ENCODE results near the gene PTCD3.

The PTCD3 gene

DNA sequence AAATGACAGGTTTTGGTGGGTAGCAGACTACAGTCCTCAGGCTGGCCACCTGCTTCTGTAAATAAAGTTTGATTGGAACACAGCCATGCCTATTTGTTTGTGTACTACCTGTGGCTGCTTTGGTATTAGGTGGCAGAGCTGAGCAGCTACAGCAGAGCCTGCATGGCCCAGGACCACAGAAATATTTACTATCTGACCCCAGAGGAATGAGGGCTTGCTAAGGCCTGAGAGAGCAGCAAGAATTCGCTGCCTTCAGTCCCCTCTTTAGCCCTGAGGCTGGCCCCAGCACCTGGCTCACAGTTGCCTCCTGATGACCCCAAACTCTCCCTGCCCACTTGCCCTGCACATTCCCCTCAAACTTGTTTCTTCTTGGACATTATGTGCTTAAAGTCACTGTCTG is 32.8 kb upstream of the PTCD3 start:
- TF ChIP-seq CTCF (conservative IDR thresholded peaks at IDR 0.05; ENCODE audit: low read depth, low read length), result no peak
- DNase-seq (ENCODE audit: low read depth), result no peak
- no peak overlapping the region for H3K4me3 ChIP-seq (ENCODE audit: low read length)

DNA sequence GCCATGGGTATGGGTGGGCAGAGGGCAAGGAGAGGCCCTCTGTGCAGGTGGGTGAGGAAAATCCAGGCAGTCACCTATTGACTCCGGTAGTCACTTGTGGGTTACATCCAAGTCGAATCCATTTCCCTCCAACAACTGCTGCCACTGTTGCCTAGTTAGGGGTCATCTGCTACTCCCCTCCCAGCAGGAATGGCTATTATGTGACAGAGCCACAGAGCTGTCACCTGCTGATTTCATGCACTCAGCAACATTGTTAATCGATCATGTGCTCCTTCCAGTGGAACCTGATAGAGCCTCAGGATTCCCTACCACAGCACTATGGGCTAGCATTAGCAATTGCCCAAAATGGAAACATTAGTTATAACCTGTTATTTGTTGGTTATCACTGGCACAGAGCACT is 31.8 kb upstream of the PTCD3 start:
- H3K4me3 ChIP-seq (ENCODE audit: low read length), result no peak overlapping the region
- no peak for TF ChIP-seq CTCF (conservative IDR thresholded peaks at IDR 0.05; ENCODE audit: low read depth, low read length)
- no peak for DNase-seq (ENCODE audit: low read depth)

DNA sequence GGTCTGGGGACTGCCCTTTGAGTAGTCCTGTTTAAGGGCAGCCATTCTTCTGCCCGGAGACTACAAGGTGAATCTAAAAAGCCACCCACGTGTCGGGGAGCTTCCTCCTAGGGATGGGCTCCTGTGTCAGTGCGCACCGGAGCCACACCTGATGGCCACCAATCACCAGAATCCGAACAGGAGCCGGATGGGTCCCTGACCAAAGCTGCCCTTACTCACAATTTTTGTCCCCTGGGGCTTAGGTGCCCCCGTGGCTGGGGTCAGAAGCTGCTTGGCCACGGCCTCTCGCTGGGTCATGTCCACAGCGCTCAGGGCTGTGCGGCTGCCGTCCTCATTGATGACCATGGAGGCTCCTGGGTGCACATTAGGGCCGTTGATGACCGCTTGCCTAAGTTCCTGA is 31.2 kb upstream of the PTCD3 start:
- no peak overlapping the region for H3K4me3 ChIP-seq (ENCODE audit: low read length)
- no peak for TF ChIP-seq CTCF (conservative IDR thresholded peaks at IDR 0.05; ENCODE audit: low read depth, low read length)
- DNase-seq (ENCODE audit: low read depth), result no peak

DNA sequence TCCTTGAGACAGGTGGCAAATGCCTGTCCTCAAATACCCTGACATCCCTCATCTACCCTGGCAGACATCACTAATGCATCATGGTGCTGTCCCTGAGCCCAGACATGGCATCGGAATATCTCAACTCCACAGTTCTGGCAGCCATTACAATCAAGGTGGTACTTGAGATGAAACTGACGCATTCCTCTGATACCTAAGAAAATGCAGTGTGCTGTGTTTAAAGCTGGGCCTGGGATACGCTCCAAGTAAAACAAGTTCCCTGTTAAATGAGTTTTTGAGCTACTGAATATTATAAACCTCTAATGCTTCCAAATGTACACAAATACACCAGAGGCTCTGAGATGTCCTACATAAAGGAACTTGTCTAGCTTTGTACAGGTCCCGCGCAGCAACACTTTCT is 30.1 kb upstream of the PTCD3 start:
- H3K4me3 ChIP-seq (ENCODE audit: low read length), result no peak overlapping the region
- no peak for DNase-seq (ENCODE audit: low read depth)
- no peak for TF ChIP-seq CTCF (conservative IDR thresholded peaks at IDR 0.05; ENCODE audit: low read depth, low read length)

DNA sequence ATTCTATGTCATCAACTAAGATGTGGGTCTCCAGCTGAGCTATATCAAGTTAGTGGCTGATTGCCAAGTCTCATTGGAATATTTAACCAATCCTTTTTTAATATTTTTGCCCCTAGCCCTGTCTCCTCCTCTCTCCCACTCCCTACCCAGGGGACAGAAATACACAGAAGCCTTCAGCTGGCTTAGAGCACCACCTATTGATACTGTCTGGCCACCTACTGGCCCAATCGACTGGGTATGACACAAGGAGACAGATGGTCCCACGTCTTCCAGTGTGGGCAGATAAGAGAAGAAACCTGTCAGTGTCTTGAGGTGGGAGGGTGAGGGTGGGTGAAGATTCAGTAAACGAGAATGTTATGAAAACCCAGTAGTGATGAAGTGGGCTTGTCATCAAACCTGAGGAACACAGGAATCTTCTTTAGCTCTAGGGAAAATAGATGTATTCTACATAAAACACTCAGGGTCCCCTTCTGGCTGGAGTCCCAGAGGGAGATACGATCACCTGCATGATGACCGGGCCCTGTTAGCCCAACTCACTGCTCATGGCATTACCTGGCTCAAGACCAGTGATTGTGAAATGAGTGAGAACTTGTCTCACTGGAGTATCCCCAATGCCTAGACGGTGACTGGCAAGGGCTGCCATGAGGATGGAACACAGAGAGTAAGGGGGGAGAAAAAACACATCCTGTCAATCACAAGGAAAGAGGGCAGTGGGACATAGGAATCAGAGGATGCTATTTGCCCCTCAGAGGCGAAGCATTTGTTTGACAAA is 27.1 kb upstream of the PTCD3 start:
- DNase-seq (ENCODE audit: low read depth), result no peak
- peak; percentile 64 for TF ChIP-seq CTCF (conservative IDR thresholded peaks at IDR 0.05; ENCODE audit: low read depth, low read length)
- H3K4me3 ChIP-seq (ENCODE audit: low read length), result no peak overlapping the region

DNA sequence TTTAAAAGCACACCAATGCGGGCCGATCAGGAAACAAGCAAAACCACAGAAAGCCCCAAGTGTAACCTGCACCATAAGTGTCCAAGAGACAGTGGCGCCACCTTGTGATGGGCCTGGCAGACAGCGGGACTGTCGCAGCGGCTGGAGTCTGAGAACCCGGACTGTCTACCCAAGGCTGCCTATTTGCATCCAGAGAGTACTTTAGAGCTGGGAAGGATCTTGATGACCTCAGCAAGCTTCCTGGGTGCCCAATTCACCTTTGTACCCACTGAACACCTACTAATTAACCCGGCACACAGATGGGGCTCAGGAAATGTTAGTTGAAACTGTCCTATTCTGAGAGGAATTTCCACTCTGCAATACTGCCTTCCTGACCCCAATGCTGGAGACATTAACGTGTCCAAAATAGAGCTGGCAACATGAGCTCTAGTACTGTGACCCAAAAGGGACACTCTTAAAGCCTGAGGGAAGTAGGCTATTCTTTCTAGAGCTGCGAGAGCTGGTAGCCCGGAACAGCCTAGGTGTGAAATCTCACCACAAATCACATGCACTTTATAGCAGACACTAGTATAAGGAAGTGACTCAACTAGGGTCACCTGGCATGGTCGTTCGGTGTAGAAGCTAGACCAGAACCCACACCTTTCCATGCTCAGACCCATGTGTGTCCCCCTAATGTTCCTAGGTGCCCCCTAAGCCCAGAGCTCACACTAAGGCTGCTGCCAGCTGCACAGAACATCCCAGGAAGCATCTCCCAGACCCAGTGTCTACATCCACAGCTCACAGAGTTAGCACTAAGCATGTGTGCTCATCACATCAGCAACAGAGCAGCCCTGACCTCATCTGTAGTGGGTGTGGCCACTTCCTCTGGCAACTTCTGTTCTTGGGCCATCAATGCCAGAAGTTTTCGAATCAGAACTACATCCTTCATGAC is 25.8 kb upstream of the PTCD3 start:
- H3K4me3 ChIP-seq (ENCODE audit: low read length), result no peak overlapping the region
- peak; percentile 12 for DNase-seq (ENCODE audit: low read depth)
- TF ChIP-seq CTCF (conservative IDR thresholded peaks at IDR 0.05; ENCODE audit: low read depth, low read length), result peak; percentile 90

All from retinal pigment epithelial cell (primary cell).